ENCODE data around the gene SMO.

SMO gene

DNA sequence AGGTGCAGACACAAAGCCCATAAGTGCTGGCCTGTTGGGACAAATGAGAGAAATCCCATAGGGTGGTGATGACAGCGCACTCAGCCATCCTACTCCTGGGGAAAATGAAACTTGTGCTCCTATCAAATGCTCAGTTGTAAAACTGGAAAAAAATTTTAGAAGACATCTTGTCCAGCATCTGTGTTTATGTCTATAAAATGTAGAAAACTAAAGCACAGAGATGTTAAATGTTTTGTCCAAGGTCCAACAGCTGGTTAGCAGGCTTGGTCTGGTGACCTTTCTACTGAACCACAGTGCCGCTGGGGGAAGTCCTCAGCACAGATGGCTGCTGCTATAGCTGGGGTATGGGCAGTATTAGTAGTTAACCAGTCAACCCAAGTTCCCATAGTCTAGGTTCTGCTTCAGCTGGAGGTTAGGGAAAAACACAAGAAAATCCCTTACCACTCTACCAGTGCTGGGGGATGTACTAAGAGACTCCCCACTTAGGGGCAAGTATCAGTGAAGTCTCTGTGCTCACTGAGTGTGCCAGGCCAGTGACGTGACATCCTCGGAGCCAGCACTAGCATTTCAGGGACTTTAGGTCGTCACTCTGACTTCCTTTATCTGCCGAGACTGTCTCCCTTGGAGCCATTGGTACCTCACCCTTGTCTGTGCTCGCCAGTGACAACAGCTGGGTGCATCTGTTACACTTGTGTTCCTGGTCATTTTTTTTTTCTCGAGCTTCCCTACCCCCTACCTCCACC lies 42.0 kb upstream of the SMO start:
- Histone ChIP-seq H3K36me3 (ENCODE audit: control insufficient read depth, insufficient read depth, low read length) (peaks cover 14% of the 10 kb centered on the region), H3K4me3 (replicated peaks; ENCODE audit: low read depth, low read length) (peak overlapping the region; percentile 75), H3K27me3 (replicated peaks; ENCODE audit: control insufficient read depth, insufficient read depth, low read length) (no peaks in the 10 kb centered on the region)
- TF ChIP-seq, protein P1, sequence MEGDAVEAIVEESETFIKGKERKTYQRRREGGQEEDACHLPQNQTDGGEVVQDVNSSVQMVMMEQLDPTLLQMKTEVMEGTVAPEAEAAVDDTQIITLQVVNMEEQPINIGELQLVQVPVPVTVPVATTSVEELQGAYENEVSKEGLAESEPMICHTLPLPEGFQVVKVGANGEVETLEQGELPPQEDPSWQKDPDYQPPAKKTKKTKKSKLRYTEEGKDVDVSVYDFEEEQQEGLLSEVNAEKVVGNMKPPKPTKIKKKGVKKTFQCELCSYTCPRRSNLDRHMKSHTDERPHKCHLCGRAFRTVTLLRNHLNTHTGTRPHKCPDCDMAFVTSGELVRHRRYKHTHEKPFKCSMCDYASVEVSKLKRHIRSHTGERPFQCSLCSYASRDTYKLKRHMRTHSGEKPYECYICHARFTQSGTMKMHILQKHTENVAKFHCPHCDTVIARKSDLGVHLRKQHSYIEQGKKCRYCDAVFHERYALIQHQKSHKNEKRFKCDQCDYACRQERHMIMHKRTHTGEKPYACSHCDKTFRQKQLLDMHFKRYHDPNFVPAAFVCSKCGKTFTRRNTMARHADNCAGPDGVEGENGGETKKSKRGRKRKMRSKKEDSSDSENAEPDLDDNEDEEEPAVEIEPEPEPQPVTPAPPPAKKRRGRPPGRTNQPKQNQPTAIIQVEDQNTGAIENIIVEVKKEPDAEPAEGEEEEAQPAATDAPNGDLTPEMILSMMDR (IDR thresholded peaks at IDR 0.05; ENCODE audit: insufficient read depth, low read length, poor library complexity, severe bottlenecking), result no peak
- DNase-seq (ENCODE audit: extremely low read depth, insufficient read length), result peak; percentile 61

DNA sequence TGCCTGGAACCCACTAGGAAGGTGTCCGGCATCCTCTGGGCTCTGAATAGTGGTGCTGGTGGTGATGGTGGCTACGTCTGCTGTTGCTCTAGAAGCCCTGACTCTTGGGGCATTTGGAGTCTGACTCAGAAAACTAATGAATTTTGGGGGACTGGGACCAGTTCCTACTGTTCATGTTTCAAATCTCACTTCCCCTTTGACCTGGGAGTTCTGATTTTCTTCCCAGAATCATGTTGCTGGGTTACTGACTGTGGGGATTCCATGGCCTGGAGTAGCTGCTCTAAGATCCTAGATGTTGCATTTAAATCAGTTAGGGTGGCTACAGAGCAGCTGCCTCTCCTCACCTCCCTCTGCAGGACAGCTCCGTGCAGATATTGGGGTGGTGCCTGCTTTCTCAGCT lies 40.7 kb upstream of the SMO start:
- TF ChIP-seq, protein P1 (IDR thresholded peaks at IDR 0.05; ENCODE audit: insufficient read depth, low read length, poor library complexity, severe bottlenecking), result no peak
- Histone ChIP-seq H3K27me3 (replicated peaks; ENCODE audit: control insufficient read depth, insufficient read depth, low read length) (no peaks in the 10 kb centered on the region), H3K36me3 (ENCODE audit: control insufficient read depth, insufficient read depth, low read length) (peaks cover 14% of the 10 kb centered on the region), H3K4me3 (replicated peaks; ENCODE audit: low read depth, low read length) (peak overlapping the region; percentile 75)
- no peak for DNase-seq (ENCODE audit: extremely low read depth, insufficient read length)

DNA sequence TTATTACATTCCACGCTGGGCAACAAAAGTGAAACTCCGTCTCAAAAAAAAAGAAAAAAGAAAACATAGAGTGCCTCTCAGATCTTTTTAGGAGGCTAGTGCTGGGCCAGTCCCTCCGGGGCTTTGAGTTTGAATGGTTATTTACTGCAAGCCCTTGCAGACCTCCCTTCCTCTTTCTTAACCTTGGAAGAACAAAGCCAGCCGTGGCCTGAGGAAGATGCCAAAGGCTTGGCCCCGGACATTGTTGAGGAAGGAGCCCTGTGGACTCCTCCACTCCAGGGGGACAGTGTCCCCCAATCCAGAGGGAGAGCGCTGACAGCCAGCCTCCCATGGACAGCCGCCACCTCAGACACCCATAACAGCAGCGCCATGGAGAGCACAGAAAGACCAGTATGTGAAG lies 38.9 kb upstream of the SMO start:
- DNase-seq (ENCODE audit: extremely low read depth, insufficient read length), result no peak
- Histone ChIP-seq H3K4me3 (replicated peaks; ENCODE audit: low read depth, low read length) (no peak overlapping the region), H3K36me3 (ENCODE audit: control insufficient read depth, insufficient read depth, low read length) (peaks cover 14% of the 10 kb centered on the region), H3K27me3 (replicated peaks; ENCODE audit: control insufficient read depth, insufficient read depth, low read length) (no peaks in the 10 kb centered on the region)
- TF ChIP-seq, protein P1 (IDR thresholded peaks at IDR 0.05; ENCODE audit: insufficient read depth, low read length, poor library complexity, severe bottlenecking), result no peak

DNA sequence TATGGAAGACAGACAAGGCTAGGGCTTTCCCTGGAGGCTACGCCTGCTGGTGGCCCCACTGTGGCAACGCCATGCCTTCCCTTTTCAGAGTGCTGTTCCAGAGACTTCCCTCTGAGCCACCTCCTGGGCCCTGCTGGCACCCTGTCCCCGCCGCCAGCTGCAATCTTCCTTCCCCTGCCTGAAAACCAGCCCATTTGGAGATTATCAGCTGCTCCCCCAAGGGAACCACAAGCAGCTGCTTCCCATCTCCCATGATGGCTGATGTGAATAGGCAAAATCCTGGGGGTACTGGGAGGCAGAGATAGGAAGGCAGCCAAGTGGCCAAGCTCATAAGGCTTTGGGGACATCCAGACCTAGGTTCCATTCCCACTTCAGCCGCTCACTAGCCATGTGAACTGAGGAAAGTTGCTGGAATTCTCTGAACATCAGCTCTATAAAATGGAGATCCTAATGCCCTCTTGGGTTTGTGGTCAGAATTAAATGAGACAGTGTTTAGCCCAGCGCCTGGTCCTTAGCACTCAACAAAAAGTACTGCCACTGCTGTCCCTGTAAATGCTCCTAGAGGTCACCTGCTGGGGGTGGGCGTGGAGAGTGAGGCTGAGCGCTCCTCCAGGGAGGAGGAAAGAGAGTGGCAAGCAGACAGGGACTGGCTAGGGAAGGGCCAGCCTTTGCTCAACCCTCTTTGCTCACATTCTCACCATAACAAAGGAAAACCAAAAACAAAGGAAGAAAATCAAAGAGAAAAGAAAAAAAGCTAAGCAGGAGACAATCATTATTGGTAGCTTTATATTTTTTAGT lies 38.0 kb upstream of the SMO start:
- TF ChIP-seq, protein P1 (IDR thresholded peaks at IDR 0.05; ENCODE audit: insufficient read depth, low read length, poor library complexity, severe bottlenecking), result no peak
- Histone ChIP-seq H3K36me3 (ENCODE audit: control insufficient read depth, insufficient read depth, low read length) (peaks cover 14% of the 10 kb centered on the region), H3K4me3 (replicated peaks; ENCODE audit: low read depth, low read length) (no peak overlapping the region), H3K27me3 (replicated peaks; ENCODE audit: control insufficient read depth, insufficient read depth, low read length) (no peaks in the 10 kb centered on the region)
- no peak for DNase-seq (ENCODE audit: extremely low read depth, insufficient read length)

DNA sequence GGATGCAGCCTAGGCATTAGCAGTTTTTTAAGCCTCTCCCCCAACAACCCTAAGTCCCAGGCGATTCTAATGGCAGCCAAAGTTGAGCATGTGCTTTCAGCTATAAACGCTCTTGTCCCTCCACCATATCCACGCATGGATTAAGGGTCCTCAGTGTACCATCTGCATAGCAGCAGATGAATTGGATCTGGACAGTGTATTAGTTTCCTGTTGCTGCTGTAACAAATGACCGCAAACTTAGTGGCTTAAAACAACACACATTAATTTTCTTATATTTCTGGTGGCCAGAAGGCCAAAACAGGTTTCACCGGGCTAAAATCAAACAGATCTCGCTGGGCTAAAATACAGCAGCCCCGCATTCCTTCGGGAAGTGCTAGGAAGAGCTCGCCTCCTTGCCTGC lies 30.8 kb upstream of the SMO start:
- Histone ChIP-seq H3K27me3 (replicated peaks; ENCODE audit: control insufficient read depth, insufficient read depth, low read length) (no peaks in the 10 kb centered on the region), H3K36me3 (ENCODE audit: control insufficient read depth, insufficient read depth, low read length) (peaks cover 15% of the 10 kb centered on the region), H3K4me3 (replicated peaks; ENCODE audit: low read depth, low read length) (no peak overlapping the region)
- DNase-seq (ENCODE audit: extremely low read depth, insufficient read length), result no peak
- TF ChIP-seq, protein P1 (IDR thresholded peaks at IDR 0.05; ENCODE audit: insufficient read depth, low read length, poor library complexity, severe bottlenecking), result no peak
